Osteocyte (in vitro differentiated cells): ENCODE data around the gene SGMS1. TPM values are rescaled to one million over a fixed set of nuclear protein-coding genes. Genes with fewer than 3 reads are reported as not detected.
"Not testable (repeated sequence)": the region's sequence is repeated elsewhere in the genome, so short reads cannot be mapped to it uniquely, and the experiment has no call there.

ENCODE experiments used
- DNase-seq: peaks from one replicate; pipeline ENCODE4 v3.0.0; 2021; ENCODE audit warnings: mixed read lengths; ENCODE audit not compliant: unreplicated experiment; ENCODE audit errors: extremely low spot score
- H3K27ac Mint-ChIP-seq: one replicate; pipeline ENCODE4 v1.8.0; 2021; ENCODE audit warnings: mild to moderate bottlenecking, mixed read lengths; ENCODE audit not compliant: unreplicated experiment
- H3K27me3 Mint-ChIP-seq: one replicate; pipeline ENCODE4 v1.8.0; 2021; ENCODE audit warnings: mixed read lengths; ENCODE audit not compliant: unreplicated experiment
- H3K36me3 Mint-ChIP-seq: one replicate; pipeline ENCODE4 v1.8.0; 2021; ENCODE audit warnings: mixed read lengths; ENCODE audit not compliant: unreplicated experiment
- H3K4me1 Mint-ChIP-seq: one replicate; pipeline ENCODE4 v1.8.0; 2021; ENCODE audit warnings: mixed read lengths; ENCODE audit not compliant: unreplicated experiment
- H3K4me3 Mint-ChIP-seq: one replicate; pipeline ENCODE4 v1.8.0; 2021; ENCODE audit warnings: mild to moderate bottlenecking, moderate library complexity, mixed read lengths; ENCODE audit not compliant: unreplicated experiment
- H3K9me3 Mint-ChIP-seq: one replicate; pipeline ENCODE4 v1.8.0; 2021; ENCODE audit warnings: mixed read lengths; ENCODE audit not compliant: unreplicated experiment
- total RNA-seq: library from RNA; stranded (reverse); gene quantifications from 2 replicates; pipeline ENCODE4 v1.2.1, GENCODE V29; 2021
- TF ChIP-seq, protein P1 (sequence below): fragments of 200-600 bp; sonication (generic); IDR thresholded peaks from 2 replicates; pipeline ENCODE4 v1.5.0; 2021; ENCODE audit warnings: antibody characterized with exemption, mild to moderate bottlenecking, moderate library complexity

Gene SGMS1
- total RNA-seq, 1 donor from 2014 or later: 21.0 TPM

DNA sequence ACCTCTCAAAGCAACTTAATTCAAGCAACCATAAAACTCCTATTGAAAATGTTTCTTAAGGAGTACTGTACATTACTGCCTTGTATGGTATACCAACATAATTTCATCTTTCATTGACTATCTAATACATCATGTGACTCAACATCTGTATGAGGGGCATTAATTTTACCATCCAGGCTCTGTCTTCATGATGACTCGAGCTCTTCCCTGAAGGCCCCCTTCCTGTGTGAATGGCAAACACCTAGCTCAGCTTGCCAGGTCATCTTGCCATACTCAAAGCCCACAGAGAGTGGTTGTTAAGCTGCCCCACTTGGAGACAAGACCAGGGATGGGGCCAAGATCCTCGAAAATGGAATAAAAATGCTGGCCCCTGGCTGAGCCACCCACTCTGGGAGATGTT lies 82.4 kb downstream of the SGMS1 start:
- Mint-ChIP-seq H3K4me1 (no peaks in the 10 kb centered on the region), H3K4me3 (no peak overlapping the region), H3K36me3 (no peaks in the 10 kb centered on the region)

DNA sequence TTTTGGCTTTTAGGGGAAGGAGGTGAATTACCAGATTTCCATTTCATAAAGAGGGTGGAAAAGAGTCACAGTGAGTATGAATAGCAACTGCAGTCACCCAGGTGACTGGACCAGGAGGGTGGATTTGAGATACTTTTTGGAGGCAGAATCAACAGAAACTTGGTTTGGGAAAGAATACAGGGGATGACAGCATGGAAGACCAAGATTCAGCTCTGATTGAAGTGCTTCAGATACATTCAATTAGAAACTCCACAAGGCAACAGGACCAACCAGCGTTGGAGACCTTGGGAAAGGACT lies 83.0 kb downstream of the SGMS1 start:
- Mint-ChIP-seq H3K9me3 (no peaks in the 10 kb centered on the region), H3K4me1 (no peaks in the 10 kb centered on the region), H3K27me3 (no peaks in the 10 kb centered on the region), H3K27ac (no peak overlapping the region), H3K36me3 (no peaks in the 10 kb centered on the region), H3K4me3 (no peak overlapping the region)
- no peak for DNase-seq
- TF ChIP-seq, protein P1, sequence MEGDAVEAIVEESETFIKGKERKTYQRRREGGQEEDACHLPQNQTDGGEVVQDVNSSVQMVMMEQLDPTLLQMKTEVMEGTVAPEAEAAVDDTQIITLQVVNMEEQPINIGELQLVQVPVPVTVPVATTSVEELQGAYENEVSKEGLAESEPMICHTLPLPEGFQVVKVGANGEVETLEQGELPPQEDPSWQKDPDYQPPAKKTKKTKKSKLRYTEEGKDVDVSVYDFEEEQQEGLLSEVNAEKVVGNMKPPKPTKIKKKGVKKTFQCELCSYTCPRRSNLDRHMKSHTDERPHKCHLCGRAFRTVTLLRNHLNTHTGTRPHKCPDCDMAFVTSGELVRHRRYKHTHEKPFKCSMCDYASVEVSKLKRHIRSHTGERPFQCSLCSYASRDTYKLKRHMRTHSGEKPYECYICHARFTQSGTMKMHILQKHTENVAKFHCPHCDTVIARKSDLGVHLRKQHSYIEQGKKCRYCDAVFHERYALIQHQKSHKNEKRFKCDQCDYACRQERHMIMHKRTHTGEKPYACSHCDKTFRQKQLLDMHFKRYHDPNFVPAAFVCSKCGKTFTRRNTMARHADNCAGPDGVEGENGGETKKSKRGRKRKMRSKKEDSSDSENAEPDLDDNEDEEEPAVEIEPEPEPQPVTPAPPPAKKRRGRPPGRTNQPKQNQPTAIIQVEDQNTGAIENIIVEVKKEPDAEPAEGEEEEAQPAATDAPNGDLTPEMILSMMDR: no peak

More for the DNA sequence above, 82.4 kb downstream of the SGMS1 start:
- no peak for DNase-seq
- no peaks in the 10 kb centered on the region for H3K9me3 Mint-ChIP-seq
- no peaks in the 10 kb centered on the region for H3K27me3 Mint-ChIP-seq
- no peak overlapping the region for H3K27ac Mint-ChIP-seq
- TF ChIP-seq, protein P1: no peak

DNA sequence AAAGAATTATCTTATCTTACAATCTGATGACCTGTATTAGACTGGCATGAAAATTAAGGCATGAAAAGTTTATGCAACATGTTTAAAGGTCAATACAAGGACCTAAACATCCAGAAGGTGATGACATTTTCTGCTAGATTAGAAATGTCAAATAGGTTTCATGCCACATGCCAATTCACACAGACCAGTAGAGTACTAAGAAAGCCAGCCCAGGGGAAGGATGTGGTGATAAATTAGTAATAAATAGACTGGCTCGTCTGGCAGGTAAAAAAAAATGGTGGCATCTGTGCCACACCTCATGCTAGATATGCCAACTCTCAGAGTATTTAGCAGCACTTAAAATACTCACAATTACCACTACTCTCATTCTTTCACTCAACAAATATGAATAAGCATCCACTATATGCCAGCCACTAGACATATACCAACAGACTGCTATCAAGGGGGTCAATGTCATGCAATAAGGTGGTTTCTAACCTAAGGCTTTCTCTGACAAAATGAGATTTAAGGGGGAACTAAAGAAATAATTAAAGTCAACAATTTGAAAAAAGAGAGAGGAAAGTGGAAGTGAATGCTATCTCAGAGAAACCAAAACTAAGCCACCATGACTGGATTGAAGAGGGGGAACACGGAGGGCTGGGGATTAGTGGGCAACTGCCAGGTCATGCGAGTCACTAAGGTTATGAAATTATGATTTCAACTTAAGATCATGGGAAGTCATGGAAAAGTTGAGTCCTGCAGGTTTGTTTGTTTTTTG lies 83.5 kb downstream of the SGMS1 start:
- DNase-seq: no peak
- Mint-ChIP-seq H3K9me3 (no peaks in the 10 kb centered on the region), H3K27me3 (no peaks in the 10 kb centered on the region), H3K36me3 (no peaks in the 10 kb centered on the region), H3K4me3 (no peak overlapping the region), H3K4me1 (no peaks in the 10 kb centered on the region), H3K27ac (no peak overlapping the region)
- TF ChIP-seq, protein P1: no peak

DNA sequence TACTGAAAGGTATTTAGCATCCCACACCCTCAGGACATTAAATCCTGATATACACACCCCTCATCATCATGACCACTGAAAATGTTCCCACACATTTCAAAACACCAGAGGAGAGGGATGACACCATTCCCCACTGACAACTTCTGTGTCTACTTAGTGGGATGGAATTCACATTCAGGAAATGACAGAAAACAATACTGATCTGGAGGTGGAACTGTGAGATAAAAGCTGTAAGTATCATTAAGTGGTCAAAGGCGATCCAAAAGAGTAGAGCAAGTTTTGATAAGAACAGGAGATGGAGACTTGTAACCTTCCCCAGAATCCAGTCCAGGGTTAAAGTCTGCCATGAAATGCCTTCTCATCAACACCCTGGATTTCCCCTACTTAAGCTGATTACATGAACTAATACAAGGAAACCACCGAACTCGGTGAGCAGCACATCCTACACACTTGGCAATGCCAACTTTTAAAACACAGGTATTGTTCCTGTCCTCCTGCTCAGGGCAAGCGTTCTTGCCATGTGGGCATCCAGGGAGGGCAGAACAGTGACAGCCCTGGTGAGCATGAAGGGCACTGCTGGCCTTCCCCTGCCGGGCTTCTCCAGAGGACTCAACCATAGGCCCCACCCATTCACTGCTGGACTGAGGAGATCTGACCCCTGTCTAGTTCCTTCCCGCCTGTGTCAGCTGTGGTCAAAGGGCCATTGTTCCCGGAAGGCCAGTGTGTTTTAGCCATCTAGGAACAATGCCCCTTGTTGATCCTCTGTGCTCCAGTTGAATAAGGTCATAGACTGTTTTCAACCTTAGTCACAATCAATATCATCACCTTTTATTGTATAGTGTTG lies 85.0 kb downstream of the SGMS1 start:
- Mint-ChIP-seq H3K4me1 (no peaks in the 10 kb centered on the region), H3K27me3 (no peaks in the 10 kb centered on the region), H3K4me3 (no peak overlapping the region), H3K9me3 (no peaks in the 10 kb centered on the region), H3K36me3 (no peaks in the 10 kb centered on the region), H3K27ac (no peak overlapping the region)
- TF ChIP-seq, protein P1: no peak
- DNase-seq: no peak

DNA sequence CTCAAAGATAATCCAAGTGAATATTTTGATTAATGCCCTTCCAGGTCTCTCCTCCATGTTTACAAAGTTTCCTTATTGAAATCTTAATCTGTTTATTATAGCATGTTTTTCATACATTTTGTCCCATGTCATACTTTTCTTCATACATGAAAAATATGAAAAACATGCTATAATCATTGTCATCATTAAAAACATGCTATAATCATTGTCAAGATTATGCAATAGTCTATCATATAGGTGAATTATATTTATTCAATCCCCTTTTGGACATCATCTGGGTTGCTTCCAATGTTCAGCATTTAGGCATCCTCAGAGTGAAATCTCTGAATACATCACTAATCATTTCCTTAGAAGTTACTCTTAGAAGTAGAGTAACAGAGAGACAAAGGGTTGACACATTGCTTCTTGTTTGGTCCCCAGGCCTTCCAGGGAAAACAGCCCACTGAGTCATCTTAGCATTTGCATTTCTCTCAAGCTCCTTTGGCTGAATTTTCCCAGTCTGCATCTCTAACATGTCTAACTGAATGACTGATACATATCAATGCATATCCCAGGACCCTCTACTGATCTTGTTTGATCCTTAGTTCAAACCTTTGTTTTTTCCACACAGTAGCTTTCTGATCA lies 87.0 kb downstream of the SGMS1 start:
- H3K27ac Mint-ChIP-seq: no peak overlapping the region
- H3K4me3 Mint-ChIP-seq: no peak overlapping the region
- no peaks in the 10 kb centered on the region for H3K4me1 Mint-ChIP-seq
- no peaks in the 10 kb centered on the region for H3K27me3 Mint-ChIP-seq
- DNase-seq: no peak
- TF ChIP-seq, protein P1: no peak
- no peaks in the 10 kb centered on the region for H3K9me3 Mint-ChIP-seq
- no peaks in the 10 kb centered on the region for H3K36me3 Mint-ChIP-seq

DNA sequence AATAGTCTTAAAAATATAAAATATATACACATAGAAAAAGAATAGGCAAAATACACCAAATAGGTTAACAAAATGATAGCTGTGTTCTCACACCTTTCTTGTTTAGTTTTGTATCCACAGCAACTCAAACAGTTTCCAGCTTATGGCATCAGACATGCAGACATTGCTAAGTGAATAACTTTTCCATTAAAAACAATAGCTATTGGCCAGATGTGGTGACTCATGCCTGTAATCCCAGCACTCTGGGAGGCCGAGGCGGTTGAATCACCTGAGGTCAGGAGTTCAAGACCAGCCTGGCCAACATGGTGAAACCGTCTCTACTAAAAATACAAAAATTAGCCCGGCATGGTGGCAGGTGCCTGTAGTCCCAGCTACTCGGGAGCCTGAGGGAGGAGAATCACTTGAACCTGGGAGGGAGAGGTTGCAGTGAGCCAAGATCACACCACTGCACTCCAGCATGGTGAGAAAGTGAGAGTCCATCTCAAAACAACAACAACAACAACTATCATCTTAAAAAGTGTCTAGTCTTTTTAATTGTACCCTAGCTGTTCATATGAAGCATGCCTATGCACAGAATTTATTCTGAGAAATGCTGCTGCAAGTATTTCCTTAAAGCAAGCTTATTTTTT lies 88.9 kb downstream of the SGMS1 start:
- not testable (repeated sequence) for DNase-seq, H3K27ac Mint-ChIP-seq, H3K9me3 Mint-ChIP-seq, H3K36me3 Mint-ChIP-seq, H3K4me1 Mint-ChIP-seq, H3K27me3 Mint-ChIP-seq, H3K4me3 Mint-ChIP-seq
